Measurements from ENCODE around the gene BHMT. TPM values are rescaled to one million over a fixed set of nuclear protein-coding genes. Genes with fewer than 3 reads are reported as not detected.
A peak's percentile ranks its signal among the peaks of the same experiment; 100 is the strongest.

BHMT gene, protein sequence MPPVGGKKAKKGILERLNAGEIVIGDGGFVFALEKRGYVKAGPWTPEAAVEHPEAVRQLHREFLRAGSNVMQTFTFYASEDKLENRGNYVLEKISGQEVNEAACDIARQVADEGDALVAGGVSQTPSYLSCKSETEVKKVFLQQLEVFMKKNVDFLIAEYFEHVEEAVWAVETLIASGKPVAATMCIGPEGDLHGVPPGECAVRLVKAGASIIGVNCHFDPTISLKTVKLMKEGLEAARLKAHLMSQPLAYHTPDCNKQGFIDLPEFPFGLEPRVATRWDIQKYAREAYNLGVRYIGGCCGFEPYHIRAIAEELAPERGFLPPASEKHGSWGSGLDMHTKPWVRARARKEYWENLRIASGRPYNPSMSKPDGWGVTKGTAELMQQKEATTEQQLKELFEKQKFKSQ
- not detected for total RNA-seq

- TF ChIP-seq, protein P1, sequence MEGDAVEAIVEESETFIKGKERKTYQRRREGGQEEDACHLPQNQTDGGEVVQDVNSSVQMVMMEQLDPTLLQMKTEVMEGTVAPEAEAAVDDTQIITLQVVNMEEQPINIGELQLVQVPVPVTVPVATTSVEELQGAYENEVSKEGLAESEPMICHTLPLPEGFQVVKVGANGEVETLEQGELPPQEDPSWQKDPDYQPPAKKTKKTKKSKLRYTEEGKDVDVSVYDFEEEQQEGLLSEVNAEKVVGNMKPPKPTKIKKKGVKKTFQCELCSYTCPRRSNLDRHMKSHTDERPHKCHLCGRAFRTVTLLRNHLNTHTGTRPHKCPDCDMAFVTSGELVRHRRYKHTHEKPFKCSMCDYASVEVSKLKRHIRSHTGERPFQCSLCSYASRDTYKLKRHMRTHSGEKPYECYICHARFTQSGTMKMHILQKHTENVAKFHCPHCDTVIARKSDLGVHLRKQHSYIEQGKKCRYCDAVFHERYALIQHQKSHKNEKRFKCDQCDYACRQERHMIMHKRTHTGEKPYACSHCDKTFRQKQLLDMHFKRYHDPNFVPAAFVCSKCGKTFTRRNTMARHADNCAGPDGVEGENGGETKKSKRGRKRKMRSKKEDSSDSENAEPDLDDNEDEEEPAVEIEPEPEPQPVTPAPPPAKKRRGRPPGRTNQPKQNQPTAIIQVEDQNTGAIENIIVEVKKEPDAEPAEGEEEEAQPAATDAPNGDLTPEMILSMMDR (IDR thresholded peaks at IDR 0.05) = no peak
- no peak for TF ChIP-seq POLR2A (IDR thresholded peaks at IDR 0.05)
- TF ChIP-seq POLR2AphosphoS5 (IDR thresholded peaks at IDR 0.05; ENCODE audit: insufficient read depth in 1 of 2, low read depth in 1 of 2) = no peak
- no peaks in the 10 kb centered on the region for H3K9me3 ChIP-seq
- DNase-seq (ENCODE audit: extremely low spot score in 2 of 2) = no peak
- H3K27ac ChIP-seq = no peak within 1 kb of the TSS
- intact Hi-C loops (cut with DNase I) = no loop called here
- H3K27me3 ChIP-seq = peaks cover 7% of the 10 kb centered on the region
- no peak within 1 kb of the TSS for H3K4me3 ChIP-seq
- peaks cover 8% of the 10 kb centered on the region for H3K4me1 ChIP-seq
- H3K36me3 ChIP-seq = no peaks in the 10 kb centered on the region
Observed at GRCh38 chr5:79111387-79111959, at the start of gene BHMT. TSS of gene BHMT (plus strand) at chr5:79111809. CDS start at chr5:79111886, 77 bp downstream.

- H3K27ac ChIP-seq = no peak overlapping the region
- H3K4me3 ChIP-seq = no peak overlapping the region
- TF ChIP-seq POLR2A (IDR thresholded peaks at IDR 0.05) = no peak
- no peak for TF ChIP-seq POLR2AphosphoS5 (IDR thresholded peaks at IDR 0.05; ENCODE audit: insufficient read depth in 1 of 2, low read depth in 1 of 2)
- TF ChIP-seq, protein P1 (IDR thresholded peaks at IDR 0.05) = no peak
- no peak for DNase-seq (ENCODE audit: extremely low spot score in 2 of 2)
- no peaks in the 10 kb centered on the region for H3K36me3 ChIP-seq
- no peaks in the 10 kb centered on the region for H3K4me1 ChIP-seq
- H3K27me3 ChIP-seq = no peaks in the 10 kb centered on the region
- intact Hi-C loops (cut with DNase I) = no loop called here
- no peaks in the 10 kb centered on the region for H3K9me3 ChIP-seq
Observed at GRCh38 chr5:79062436-79062835, 49.2 kb upstream of the BHMT start.

GRCh38 chr5:79069488-79070349 is 41.9 kb upstream of the BHMT start, which contains the start of the genes BHMT2 and DMGDH:
TSS of gene BHMT2 (plus strand) at chr5:79069767. CDS start at chr5:79069783, 16 bp downstream.
TSS of gene DMGDH (minus strand) at chr5:79069674. CDS start at chr5:79069620, 54 bp downstream.
- H3K27me3 ChIP-seq = no peaks in the 10 kb centered on the region
- DNase-seq (ENCODE audit: extremely low spot score in 2 of 2) = no peak
- H3K4me3 ChIP-seq = peak within 1 kb of the TSS; percentile 39 to 41
- H3K36me3 ChIP-seq = no peaks in the 10 kb centered on the region
- H3K4me1 ChIP-seq = peaks cover 4% of the 10 kb centered on the region
- TF ChIP-seq POLR2AphosphoS5 (IDR thresholded peaks at IDR 0.05; ENCODE audit: insufficient read depth in 1 of 2, low read depth in 1 of 2) (peak in 1 of 2 donors; percentile 33), POLR2A (IDR thresholded peaks at IDR 0.05) (no peak)
- TF ChIP-seq, protein P1 (IDR thresholded peaks at IDR 0.05) = no peak
- no peak within 1 kb of the TSS for H3K27ac ChIP-seq
- peaks cover 4% of the 10 kb centered on the region for H3K9me3 ChIP-seq
- intact Hi-C loops (cut with DNase I) = no loop called here

GRCh38 chr5:79070350-79070667 is 41.3 kb upstream of the BHMT start:
- Histone ChIP-seq H3K4me3 (peak overlapping the region; percentile 39 to 41), H3K27ac (no peak overlapping the region), H3K36me3 (no peaks in the 10 kb centered on the region), H3K9me3 (peaks cover 4% of the 10 kb centered on the region), H3K4me1 (peaks cover 4% of the 10 kb centered on the region), H3K27me3 (no peaks in the 10 kb centered on the region)
- no peak for DNase-seq (ENCODE audit: extremely low spot score in 2 of 2)
- TF ChIP-seq POLR2AphosphoS5 (IDR thresholded peaks at IDR 0.05; ENCODE audit: insufficient read depth in 1 of 2, low read depth in 1 of 2) = no peak
- TF ChIP-seq, protein P1 (IDR thresholded peaks at IDR 0.05) = no peak
- no peak for TF ChIP-seq POLR2A (IDR thresholded peaks at IDR 0.05)
- intact Hi-C loops (cut with DNase I) = no loop called here
